Stimulated activated CD8-positive, alpha-beta memory T cell treated with anti-CD3 and anti-CD28 coated beads, Interleukin-4, amount 100 ng/mL, for 48 hours (primary cell): ENCODE data around the gene BRAT1.
A peak's percentile ranks its signal among the peaks of the same experiment; 100 is the strongest.
"Not testable (repeated sequence)": the region's sequence is repeated elsewhere in the genome, so short reads cannot be mapped to it uniquely, and the experiment has no call there.

Source experiments
- DNase-seq: peaks from one replicate; pipeline ENCODE4 v3.0.0-alpha.2; 2020

Gene BRAT1

DNA sequence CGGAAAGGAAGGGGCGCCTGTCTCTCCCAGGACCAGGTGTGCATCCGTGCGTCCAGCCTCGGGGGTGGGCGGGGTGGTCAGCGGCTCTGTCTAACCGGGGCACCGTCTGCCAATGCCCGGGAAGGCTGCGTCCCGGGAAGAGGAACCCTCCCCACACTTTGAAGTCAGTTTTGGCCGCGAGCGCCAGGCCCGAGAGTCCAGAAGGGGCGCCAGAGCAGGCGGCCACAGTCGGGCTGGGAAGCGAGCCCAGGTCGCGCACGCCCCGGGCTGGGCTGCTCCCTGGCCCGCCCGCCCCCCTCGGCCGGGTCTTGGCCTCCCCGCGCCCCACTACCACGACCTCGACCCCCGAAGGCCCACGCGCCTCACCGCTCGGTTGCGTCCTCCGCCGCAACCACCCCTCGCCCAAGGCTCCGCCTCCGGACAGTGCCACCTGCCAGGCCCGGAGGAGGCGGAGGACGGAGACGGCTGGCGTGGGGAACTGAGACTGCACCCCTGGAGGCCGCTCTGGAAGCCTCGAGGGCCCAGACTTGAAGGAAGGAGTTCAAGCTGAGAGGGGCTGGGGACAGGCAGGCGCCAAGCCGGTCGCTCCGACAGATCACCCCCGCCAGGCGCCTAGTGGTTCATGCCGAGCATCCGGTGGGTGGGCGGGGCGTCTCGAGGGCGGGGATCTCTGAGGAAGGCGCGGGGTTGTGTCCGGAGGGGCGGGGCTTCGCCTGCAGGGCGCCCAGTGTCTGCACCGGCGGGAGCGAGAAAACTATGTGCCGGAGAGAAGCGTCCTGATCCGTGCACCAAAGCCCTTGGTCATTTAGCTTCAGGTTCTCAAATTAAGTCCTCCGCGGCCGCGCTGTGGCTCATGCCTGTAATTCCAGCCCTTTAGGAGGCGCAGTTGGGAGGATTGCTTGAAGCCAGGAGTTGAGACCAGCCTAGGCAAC lies at the start of gene BRAT1:
BRAT1 (minus strand) TSS at position 404 of the 932 bp plus-strand sequence. CDS start 1,093 bp downstream, outside the sequence.
- peak; percentile 98 for DNase-seq

DNA sequence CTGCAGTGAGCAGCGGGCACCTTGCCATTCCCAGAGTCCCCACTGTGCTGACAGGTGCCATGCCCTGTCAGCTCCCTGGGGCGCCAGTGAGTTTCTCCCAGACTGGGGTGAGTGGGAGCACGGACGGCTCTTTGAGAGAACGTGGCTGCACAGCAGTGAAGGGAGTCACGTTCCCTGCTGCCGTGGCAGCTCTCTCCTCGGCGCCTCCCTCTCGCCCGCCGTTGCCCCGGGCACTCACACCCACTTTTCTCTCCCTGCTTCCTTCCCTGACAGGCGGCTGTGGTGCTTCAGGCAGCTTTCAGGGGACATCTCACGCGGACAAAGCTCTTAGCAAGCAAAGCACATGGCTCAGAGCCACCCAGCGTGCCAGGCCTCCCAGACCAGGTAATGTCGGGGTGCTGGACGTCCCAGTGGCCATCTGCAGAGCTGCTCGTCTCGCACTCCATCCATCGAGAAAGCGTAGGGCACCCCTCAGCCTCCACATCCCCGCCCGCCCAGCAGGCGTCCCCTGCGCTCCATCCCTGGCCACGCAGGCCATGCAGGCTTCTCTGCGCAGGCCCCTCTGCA lies 49.4 kb upstream of the BRAT1 start:
- no peak for DNase-seq

DNA sequence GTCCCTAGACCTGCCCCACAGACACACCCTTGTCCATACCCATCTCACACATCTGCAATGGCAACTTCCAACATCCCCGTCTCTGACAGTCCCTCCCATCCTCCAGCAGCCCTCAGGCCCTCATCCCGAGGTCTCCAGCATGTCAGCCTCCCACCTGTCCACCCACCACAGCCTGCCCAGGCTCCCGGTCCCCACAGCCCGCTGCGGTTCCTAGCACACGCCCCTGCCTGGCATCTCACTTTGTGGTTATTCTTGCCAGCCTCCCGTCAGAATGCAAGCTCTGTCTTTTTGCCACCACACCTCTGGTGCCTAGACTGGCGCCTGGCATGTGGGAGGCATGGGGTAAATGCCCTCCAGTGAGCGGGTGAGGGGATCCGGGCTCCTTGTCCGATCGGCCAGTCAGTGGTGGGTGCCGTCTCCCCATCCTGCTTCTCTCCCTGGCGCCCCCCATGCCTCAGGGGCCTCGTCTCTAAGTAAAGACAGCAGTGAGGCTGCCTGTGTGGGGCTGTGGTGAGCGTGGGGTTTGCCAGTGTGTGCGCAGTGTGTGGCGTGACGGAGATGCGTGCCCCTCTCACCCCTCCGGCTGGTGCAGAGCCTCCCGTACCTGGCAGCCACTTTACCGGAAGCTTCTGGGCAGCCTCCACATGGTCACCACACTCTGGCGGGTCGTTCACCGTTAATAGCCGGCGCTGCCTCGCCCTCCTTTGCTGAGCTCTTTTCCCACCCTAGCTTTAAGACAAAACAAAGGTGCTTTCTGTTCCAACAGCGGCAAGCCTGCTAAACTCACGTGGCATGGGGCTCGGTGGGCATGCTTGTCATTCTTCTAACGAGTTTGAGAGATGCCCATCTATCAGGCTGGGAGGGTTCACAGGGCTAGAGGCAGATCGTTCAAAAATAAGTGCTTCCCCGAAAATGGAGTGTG lies 48.0 kb upstream of the BRAT1 start:
- no peak for DNase-seq

DNA sequence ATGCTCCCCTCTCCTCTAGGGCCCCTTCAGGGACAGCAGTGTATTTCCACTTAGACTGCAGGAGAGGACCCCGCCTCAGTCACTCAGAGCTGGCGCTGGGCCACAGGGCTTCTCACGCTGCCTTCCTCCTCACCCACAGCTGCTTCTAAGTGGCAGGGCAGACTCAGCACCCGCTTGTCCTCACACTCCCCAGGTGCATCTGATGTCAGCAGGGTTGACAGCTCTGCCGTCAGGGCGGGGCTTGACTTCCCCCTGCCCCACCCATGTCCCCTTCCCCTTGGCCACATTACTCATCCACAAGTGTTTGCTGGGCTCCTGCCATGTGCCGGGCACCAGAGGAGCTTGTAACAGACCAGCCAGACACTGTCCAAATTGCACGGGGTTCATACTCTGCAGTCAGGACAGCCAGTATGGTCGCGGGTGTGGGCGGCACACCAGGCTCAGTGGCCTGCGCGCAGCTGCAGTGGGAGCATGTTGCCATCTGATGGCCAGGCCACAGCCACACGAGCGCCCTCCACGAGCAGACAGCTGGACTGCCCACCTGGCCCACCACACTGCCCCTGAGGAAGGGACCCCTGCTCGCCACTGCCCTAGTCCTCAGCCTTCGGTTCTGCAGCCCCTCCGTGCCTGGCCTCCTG lies 47.2 kb upstream of the BRAT1 start:
- DNase-seq = no peak

DNA sequence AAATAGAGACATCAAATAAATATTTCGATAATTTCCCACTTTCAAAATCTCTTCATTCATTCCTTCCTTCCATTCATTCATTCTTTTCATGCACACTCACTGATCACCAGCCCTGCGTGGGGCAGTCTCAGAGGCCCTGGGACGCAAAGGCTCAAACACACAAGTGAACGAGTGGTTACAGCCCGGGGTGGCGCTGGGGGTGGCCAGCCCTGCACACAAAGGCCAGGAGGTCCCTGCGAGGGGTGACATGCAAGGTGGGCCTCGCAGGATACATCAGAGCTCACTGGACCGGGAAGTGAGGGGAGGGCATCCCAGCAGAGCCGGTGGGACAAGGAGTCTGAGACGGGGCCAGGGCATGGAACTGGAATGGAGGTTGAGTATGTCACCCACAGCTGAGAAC lies 46.6 kb upstream of the BRAT1 start:
- DNase-seq = no peak

DNA sequence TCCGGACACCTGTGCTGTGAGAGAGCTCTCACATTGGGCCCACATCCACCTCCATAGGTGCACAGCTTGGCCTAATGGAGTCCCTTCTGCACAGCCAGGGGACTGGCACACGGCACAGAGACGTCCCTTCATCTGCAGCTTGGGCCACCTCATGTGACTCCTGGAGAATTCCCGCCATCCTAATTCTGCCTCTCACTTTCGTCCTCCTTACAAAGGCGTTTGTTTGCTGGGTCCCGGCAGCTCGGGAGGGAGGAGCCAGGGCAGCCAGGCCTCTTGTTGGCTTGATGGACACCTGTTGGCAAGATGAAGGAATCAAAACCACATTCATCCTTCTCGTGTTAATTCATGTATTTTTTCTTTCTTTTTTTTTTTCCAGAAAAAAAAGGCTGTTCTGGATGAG lies 45.7 kb upstream of the BRAT1 start:
- DNase-seq = no peak

DNA sequence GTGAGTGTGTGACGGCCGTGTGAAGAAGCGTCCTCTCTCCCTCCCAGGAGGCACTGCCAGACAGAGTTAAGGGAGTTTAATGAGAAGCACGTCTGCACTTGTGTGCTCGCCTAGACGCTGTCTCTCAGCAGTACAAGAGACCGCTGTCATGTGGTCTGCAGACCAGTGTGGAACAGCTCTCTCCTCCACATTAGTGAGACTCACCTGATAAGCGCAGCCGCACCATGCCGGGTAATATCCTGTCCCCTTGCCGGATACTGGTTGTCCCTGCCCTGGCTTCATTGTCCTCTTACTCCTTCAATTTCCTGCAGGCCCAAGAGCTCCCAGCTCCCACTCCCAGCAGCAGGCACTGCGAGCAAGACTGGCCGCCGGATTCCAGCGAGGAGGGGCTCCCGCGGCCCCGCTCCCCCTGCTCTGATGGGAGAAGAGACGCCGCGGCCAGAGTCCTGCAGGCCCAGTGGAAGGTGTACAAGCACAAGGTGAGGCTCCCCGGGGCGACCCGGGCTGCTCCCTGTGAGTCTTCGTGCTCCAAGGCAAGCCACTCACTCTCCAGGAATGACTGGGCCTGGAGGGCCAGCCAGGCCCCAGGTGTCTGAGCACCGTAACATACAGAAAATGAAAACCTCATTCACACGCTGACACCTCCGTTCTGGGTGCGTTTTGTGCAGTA lies 43.0 kb upstream of the BRAT1 start:
- DNase-seq = no peak

DNA sequence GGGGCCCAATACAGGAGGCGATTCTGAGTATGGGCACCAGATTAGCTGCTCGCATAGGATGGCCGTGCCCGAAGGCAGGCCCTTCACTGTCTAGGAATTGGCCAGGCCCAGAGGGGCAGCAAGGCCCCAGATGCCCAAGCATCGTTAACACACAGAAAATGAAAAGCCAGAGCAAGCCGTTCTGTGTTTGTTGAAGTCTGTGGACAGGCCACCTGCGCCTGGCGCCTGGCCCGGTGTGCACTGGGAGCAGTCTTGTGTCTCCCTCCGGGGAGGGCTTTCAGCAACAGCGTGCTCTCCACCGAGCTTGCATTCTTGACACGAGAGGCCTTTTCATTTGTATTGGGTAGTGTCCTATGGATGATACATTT lies 41.9 kb upstream of the BRAT1 start:
- no peak for DNase-seq

DNA sequence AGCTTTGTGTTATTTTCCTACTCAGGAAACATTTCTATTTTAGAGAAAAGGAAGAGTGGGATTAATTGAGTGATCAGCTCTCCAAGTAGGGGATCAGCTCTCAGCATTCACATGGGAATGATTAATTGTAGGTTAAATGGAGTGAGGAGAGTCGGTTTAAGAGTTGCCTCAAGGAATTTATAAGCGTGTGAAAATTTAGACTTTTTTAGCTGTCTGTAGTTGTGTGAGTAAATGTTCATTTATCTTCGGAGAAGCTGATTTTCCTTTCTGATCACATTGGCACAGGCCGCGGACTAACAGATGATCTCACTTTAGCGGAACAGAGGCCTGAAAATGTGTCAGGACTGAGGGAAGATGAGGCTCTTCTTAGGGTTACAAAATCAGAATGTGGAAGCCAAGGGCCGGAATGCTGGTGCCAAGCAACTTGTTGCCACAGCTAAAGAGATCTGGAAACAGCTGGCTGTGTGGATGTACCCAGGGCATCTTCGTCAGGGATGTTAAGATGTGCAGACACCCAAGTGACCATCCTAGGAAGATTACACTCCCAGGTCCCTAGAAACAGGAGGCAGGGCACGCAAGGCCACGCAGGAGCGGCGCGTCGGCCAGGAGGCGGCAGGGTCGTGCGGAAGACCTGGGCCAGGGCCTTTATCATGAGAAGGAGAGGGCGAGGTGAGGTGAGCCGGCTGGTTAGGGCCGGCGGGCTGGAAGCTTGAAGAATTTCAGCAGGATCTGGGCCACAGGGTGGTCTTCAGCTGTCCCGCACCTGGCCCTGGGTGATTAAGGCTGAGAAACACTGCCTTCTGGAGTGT lies 41.3 kb upstream of the BRAT1 start:
- no peak for DNase-seq

DNA sequence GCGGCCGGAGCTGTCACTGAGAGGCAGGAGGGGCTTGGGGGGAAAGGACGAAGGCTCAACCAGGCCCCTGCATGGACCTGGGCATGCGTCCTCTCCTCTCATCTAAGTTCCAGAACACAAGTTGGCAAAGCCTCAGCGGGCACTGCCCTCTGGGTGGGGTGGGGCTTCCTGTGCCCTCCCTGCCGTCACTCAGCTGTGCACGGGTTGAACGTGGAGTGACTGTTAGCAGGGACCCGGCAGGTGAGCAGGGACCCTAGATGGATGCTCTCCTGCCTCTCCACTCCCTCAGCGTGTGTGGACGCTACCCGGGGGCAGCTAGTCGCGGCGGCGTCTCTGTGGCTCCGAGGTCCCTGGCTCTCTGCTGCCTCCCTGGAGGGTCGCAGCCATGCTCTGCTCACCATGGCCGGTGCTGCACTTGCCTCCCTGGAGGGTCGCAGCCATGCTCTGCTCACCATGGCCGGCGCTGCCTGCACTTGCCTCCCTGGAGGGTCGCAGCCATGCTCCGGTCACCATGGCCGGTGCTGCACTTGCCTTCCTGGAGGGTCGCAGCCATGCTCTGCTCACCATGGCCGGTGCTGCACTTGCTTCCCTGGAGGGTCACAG lies 40.0 kb upstream of the BRAT1 start:
- DNase-seq = no peak

DNA sequence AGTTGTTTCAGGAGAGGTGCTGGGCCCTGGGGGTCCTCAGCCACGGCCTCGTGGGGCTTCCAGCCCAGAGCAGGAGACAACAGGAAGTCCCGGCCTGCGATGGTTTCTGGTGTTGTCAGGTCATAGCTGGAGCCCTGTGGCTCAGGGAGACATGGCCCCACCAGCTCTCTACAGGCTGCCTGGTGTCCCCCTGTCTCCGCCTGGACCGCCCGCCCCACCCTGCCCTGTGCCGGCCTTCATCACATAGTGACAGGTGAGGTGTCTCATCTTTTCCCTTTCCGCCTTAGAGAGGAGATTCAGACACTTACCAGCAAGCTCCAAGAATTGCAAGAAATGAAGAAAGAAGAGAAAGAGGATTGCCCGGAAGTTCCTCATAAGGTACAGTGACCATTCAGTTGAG lies 39.3 kb upstream of the BRAT1 start:
- DNase-seq = no peak

DNA sequence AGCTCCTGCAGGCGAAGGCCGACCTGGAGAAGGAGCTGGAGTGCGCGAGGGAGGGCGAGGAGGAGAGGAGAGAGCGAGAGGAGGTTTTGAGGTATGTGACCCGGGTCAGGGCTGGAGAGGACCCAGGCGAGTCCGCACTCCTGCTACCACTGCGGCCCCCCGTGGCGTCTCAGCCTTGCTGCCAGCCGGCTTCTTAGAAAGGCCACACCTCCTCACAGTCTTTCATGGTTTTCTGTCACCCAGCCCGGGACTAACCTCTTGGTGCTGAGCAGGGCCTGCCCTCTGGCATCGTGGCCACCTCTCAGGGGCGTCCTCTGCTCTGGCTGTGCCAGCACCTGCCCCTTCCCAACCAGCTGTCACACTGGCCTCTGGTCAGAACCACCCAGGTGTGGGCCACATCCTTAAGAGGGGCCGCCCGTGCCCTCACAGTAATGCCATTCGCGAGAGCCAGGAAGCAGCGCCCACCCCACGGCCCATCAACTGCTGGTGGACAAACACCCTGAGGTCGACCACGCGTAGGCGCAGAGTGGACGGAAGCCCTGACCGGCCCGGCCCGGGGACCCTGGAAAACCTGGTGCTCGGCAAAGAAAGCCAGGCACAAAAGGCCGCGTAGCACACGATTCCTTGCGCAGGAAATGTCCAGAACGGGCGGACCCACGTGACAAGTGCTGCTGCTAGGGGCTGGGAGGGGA lies 37.9 kb upstream of the BRAT1 start:
- no peak for DNase-seq

DNA sequence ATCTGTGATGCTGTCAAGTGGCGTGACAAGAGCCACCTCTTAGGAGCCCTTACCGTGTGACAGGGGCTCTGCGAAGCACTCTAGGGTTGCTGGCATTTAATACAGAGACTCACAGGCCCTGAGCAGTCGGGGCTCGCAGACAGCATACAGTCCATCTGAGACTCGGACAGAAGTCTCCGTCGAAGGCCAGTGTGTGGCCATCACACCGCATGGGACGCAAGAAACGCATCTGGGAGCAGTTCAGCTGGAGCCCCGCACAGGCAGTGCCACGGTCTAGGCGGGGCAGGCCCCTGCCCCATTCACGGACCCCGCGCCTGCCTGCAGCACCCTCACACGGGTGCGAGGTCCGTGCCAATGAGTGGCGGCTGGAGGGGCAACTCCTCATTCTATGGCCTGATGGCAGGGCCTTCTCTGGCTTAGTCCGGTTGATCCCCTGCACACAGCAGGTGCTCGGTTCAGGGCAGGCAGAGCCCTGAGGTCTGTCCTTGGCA lies 37.1 kb upstream of the BRAT1 start:
- DNase-seq = no peak

DNA sequence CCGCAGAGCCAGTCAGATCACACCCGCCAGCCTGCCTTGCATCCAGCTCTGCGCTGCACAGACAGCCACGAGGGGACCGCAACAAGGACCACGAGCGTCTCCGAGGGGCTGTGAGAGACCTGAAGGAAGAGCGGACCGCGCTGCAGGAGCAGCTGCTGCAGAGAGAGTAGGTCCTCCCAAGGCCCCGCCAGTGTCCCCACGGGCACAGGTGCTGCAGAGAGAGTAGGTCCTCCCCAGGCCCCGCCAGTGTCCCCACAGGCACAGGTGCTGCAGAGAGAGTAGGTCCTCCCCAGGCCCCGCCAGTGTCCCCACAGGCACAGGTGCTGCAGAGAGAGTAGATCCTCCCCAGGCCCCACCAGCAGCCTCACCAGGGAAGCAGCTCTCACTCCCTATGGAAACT lies 34.6 kb upstream of the BRAT1 start:
- DNase-seq = not testable (repeated sequence)

DNA sequence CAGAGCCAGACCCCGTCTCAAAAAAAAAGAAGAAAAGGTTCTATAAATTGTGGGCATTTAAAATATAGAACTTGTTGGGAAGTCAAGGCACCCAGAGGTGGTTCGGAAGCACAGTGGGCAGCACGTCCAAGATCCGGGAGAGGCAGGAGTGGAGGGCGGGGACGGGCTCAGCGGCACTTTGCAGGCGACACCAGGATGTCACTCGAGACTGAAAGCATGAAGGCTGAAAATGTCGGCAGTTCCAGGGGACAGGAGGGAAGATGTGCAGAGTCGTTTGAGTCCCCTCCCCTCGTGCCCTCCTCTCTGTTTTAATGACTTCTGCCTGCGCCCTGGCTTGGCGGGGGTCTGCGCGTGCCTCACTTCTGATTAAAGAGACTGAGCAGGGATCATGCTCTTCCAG lies 34.0 kb upstream of the BRAT1 start:
- DNase-seq = no peak

DNA sequence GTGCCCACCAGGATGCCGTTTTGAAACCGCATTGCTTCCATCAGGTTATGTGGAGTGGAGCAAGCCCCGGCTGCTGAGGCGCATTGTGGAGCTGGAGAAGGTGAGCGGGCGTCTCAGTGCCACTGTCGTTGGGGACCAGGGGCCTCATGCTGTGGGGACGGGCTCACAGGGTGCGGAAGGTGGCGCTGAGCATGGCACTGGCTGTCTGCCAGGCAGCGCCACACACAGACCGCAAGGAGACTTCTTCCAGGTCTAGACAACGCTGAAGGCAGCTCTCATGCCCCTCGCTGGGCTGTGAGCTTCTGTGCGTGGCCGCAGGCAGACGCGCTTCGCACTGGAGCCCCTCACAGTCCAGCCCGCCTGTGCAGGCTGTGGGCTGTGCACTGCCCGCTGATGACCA lies 32.5 kb upstream of the BRAT1 start:
- no peak for DNase-seq

DNA sequence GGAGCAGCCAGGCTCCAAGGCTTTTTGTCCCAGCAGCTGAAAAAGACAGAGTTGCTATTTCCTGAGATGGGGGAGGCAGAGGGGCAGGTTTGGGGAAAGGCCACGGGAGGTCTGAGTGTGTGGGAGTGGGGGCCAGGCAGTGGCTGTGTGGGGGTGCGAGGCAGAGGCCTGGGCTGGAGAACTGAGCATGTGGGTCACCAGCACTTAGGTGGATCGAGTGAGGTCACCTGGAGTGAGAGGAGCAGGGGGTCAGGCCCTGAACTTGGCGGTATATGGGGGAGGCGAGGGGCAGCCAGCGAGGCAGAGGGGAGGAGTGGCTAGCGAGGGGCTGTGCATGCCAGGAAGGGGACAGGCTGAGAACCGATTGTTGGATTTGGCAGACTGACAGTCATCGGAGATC lies 31.8 kb upstream of the BRAT1 start:
- DNase-seq = no peak

DNA sequence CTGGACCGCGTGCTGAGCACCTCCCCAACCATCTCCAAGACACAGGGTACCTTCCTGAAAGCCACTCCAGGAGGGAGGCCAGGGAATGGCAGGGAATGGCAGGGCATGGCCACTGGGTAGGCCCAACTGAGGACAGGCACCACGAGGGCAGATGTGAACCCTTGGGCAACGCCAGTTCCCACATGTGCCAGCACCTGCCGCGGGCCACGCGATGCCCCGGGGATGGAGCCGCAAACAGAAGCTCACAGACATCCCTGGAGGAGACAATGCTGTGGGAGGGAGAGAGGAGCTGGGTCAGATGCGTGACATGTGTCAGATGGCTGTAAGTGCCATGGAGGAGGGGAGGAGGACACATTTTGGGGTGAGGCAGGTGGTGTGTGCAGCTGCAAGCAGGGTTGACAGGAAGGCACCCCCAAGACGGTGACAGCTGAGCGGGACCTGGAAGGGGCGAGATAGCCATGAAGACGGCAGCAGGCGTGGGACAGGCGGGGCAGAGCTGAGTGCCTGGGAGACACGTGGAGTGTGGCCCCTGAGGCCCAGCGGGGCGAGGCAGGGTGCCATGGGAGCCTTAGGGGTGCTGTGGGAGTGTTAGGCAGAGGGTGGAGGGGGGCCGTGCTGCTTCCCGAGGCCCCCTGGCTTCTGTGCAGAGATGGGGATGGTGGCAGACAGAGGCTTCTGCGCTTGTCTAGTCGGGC lies 31.1 kb upstream of the BRAT1 start:
- DNase-seq = no peak

DNA sequence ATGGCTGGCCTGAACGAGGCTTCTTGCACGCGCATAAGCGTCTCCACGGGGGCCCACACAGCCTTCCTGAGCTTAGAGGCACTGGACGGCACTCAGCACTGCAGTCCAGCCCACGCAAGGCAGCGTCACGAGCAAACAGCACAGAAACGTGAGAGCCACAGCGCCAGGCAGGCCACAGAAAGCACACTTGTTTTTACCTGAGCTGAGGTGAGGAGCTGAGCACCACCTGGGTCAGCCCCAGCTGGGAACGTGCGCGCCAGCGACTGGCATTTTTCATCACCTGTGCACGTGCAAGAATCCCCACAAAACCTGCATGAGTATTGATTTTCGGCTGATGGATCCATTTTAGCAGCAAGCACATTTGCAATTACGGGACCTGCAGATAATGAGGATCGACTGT lies 30.1 kb upstream of the BRAT1 start:
- DNase-seq = no peak
